ENCODE data around the gene PSKH1.

GRCh38 chr16:67917140-67917851 lies 24.2 kb downstream of the PSKH1 start:
- TF ChIP-seq, protein P1, sequence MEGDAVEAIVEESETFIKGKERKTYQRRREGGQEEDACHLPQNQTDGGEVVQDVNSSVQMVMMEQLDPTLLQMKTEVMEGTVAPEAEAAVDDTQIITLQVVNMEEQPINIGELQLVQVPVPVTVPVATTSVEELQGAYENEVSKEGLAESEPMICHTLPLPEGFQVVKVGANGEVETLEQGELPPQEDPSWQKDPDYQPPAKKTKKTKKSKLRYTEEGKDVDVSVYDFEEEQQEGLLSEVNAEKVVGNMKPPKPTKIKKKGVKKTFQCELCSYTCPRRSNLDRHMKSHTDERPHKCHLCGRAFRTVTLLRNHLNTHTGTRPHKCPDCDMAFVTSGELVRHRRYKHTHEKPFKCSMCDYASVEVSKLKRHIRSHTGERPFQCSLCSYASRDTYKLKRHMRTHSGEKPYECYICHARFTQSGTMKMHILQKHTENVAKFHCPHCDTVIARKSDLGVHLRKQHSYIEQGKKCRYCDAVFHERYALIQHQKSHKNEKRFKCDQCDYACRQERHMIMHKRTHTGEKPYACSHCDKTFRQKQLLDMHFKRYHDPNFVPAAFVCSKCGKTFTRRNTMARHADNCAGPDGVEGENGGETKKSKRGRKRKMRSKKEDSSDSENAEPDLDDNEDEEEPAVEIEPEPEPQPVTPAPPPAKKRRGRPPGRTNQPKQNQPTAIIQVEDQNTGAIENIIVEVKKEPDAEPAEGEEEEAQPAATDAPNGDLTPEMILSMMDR (IDR thresholded peaks at IDR 0.05; ENCODE audit: low read depth, low read length, poor library complexity, severe bottlenecking) = no peak
- no peak for TF ChIP-seq EZH2phosphoT487 (IDR thresholded peaks at IDR 0.05; ENCODE audit: borderline replicate concordance, low read length)

Measured in DOHH2 (cell line).